ENCODE data around the gene RALGAPA2.

The RALGAPA2 gene

DNA sequence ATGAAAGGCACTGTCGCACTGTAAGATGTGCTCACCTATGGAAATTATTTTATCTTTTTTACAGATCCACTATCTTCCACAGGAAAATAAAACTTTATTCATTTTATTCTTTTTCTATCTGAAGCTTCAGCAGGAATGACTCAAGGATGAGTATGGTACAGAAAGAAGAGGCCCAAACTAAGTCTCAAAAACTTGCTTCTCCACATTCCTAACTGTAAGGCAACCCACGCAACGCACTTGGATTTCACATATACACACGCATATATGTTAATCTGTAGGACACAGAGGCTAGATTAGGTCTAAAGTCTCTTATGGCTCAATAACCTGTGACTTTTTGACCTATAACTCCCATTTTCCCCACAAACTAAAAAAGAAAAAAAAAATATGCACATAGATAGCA lies 81.9 kb downstream of the RALGAPA2 start:
- no peak for DNase-seq (ENCODE audit: low spot score)

DNA sequence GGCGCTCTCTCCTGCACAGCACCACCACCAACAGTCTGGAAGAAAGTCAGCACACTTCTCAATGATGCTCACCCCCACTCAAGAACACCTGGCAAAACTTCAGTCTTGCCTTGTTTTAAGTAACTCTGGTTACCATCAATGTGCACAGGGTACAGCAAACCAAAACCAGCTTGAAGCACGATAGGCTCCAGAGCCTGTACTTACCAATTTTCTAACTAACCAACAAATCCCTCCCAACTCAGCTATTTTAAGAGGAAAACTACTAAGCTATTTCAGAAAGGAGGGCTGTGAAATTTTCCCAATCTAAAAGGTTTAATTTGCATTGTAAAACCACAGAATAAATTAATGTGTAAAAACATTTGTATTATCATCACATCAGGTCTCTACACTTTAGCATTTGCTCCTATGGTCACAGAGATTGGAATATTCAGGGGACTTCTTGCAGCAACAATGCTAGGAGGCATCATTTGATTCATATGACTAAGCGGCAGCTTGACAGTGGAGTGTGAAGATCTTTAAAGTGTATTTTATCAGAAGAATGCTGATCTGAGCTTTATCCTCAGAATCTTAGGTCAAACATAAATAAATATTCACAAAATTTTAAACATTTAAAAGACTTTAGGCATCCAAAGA lies 82.8 kb downstream of the RALGAPA2 start:
- no peak for DNase-seq (ENCODE audit: low spot score)

DNA sequence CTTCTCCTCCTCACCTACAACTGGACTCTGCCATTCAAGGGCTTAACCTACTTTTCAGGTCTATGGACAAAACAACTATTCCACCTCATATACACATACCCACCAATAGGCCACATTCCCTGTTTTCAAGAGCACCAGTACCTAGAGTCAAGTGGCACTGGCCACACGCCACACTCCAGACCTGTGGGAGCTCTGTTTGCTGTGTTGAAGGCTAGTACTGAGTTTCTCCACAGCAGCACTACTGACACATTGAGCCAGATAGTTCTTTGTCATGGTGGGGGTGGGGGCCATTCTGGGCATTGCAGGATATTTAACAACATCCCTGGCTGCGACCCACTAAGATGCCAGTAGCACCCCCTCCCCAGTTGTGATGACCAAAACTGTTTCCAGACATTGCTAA lies 84.1 kb downstream of the RALGAPA2 start:
- DNase-seq (ENCODE audit: low spot score), result no peak

DNA sequence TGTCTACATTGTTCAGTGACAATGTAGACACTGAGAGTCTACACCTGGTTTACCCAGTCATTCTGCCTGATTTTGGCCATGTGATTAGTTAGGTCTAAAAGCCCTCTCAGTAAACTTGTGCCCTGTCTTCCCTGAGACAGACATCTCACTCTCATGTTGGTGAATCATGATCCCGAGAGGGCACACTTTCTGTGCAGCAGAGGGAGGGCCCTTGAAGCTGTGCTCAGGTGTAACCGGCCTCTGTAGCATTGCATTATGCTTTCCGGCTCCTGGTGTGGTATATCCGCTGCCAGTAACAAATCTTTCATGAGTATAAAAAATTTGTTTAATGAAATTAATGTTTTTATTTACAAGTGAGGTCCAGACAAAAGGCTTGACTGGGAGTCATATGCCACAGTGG lies 85.0 kb downstream of the RALGAPA2 start:
- DNase-seq (ENCODE audit: low spot score), result no peak

DNA sequence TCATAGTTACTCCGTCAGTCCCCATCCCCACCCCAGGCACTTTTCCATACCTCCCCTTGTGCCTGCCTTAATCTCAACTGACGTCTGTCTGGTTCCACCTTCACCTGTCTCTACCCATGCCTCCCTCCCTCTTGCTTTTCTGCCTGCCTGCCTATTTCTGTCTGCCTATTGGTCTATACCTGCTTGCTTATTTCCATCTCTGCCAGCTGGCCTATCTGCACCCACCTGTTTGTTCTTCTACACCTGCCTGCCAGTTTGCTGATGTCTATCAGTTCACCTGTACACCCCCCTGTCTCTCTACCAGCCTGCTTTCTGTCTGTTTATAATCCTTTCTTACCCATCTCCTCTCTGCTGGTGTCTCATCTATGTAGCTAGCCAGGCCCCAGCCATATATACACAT lies 87.5 kb downstream of the RALGAPA2 start:
- no peak for DNase-seq (ENCODE audit: low spot score)

DNA sequence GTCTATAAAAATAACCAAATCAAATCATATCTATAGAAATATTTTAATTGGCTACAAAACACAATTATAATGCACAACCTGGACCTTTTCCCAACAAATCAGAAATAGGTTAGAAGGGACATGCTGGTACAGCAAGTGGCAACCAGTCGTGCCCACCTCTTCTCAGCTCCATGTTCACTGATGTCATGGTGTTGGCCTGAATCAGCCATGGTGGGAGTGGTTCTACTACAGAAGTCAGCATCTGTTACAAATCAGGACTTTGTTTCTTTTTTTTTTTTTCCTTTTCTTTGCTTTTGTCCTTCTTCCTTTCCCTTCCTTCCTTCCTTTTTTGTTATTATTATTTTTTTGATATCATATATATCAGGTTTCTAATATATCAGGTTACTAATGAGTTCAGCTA lies 91.2 kb downstream of the RALGAPA2 start:
- DNase-seq (ENCODE audit: low spot score), result no peak

DNA sequence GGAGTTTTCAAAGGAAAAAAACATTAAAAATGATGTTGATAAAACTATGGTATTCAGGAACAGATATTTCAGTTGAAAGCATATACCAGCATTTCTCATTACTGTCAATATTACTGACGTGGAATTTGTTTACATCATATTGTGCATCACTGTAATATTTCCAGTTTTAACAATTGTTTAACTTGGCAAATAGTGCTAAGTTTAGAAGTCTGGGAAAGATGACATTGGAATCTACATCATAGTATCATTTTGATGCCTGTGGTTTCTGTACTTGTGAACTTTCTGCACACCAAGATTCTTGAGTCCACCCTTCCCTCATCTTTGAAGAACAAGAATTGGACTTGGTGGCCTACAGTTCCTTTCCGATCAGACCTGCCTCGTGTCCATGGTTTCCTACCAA lies 98.1 kb downstream of the RALGAPA2 start:
- no peak for DNase-seq (ENCODE audit: low spot score)

DNA sequence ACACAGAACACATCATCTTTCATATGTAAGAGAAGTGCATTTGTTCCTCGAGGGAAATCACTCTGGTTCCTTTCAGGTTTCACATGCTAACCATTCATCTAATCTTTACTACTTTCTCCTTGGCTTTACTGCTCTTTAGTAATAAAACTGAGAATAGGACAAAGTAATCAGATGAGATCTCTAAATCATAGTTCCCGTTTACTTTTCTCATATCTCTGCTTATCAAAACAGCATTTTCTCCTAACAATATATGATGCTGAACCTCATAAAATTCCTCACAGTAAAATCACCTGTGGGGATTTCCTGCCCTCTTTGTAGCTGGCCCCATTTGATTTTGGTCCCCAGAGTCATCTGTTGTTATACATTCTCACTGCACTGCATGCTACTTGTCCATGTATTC lies 100.2 kb downstream of the RALGAPA2 start:
- DNase-seq (ENCODE audit: low spot score), result no peak

DNA sequence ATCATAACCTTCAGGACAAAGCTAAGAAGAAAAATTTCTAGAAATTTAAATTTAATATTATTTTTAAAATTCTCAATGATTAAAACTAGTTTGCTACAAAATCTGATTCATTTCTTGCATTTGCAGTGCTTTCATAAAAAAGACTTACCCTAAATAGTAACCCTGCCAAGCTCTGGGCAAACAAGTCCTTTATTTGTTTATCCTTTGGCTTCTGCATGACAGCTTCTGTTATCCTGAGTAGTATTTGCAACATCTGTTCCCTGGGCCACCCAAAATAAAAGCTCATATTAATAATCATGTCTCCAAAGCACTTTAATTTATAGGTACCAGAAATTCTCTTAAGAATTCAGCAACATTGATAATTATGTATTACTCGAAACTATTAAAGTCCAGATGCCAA lies 101.3 kb downstream of the RALGAPA2 start:
- DNase-seq (ENCODE audit: low spot score), result no peak

DNA sequence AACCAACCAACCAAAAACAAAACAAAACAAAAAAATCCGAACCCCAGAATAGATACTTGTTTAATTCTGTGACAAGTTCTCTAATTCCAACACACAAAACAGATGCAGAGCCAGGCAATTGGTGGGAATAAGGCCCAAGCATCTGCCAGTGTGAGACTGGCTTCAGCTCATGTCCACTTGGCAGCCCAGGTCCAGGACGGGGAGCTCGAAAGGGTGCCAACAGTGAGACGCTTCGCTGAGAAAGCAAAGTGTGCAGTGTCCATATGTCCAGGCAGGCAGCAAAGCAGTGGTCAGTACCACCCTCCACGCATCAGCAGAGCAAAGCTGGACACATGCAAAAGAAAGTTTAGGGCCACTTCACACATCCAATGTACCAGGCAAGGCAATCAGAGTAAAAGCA lies 102.9 kb downstream of the RALGAPA2 start:
- DNase-seq (ENCODE audit: low spot score), result no peak

DNA sequence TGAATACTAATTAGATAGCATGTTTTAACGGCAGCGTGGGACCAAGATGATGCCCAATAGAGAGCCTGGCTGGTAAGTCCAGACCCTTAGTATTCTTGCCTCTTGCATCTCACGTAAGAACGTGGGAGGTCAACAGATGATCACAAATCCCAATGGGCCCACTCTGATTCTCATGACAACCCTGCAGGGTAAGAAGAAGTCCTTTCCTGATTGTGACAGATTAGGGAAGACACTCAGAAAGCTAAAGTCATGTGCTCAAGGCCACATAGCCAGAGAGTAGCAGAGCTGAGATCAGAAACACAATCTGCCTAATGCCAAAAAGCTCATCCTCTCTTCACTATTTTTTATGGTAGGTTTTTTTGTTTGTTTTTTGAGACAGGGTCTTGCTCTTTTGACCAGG lies 103.8 kb downstream of the RALGAPA2 start:
- DNase-seq (ENCODE audit: low spot score), result no peak

DNA sequence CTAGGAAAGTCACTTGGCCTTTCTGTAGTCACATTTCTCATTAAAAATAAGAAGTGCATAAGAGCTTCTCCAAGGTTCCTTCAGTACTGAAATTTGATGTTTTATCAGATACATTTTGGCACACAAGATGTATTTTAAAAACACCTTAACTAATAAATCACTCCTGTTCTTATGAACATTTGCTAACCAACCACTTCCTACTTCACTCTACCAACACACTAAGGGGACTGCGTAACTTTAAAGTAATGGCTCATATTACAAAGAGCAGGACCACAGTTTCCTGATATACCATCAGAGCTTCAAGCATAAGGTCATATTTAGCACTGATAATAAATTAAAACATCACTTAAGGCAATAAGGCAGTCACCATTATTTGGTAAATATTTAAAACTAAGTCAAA lies 104.4 kb downstream of the RALGAPA2 start:
- DNase-seq (ENCODE audit: low spot score), result no peak

DNA sequence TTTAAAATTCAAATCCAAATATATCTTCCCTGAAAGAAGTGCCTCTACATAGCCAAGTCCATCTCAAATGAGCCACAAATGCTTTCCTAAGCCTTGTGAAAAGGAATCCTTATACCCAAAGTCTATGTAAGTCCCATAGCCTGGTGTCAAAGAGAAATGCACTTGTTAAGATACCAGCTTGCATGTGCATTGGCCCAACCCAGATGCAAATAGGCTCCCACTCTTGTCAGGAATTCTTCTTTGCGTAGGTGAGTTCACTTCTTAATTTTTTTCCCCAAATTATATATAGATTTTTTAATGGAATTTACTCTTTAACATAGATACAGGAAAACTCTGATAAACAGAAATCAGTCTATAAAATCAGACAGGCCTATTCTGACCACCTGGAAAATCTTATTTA lies 105.6 kb downstream of the RALGAPA2 start:
- DNase-seq (ENCODE audit: low spot score), result no peak

DNA sequence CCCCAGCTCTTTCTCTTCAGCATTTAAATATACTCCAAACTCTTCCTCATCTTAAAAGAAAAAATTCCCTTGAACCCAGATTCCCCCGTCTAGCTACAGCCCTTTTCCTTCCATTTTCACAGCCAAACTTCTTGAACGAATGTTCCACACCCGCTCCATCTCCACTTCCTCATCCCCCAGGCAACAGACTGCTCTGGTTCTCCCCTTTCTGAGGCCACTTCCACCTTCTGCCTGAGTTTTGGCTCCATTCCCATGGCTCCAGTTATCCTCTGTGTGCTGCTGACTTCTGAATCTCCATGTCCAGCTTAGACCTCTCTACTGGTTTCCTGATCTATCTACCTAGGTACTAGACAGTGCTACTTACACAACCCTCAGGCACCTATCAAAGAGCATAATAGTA lies 106.4 kb downstream of the RALGAPA2 start:
- DNase-seq (ENCODE audit: low spot score), result no peak

DNA sequence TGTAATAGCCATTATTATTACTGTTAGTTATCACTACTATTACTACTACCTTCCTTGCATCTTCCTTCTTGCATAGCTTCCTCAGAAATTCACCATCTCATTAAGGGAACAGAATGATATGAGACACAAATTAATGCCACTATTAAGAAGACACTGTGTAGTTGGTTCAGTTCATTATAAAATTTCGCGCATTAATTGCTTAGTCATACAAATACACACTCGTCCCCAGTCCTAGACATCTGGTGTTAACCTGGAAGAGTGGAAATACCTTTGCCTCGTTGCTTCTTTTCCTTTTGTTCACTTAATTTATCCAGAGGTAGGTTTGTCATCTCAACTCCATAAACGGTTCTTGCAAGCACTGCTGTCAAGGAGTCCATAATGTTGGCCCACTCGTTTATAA lies 107.5 kb downstream of the RALGAPA2 start:
- no peak for DNase-seq (ENCODE audit: low spot score)

DNA sequence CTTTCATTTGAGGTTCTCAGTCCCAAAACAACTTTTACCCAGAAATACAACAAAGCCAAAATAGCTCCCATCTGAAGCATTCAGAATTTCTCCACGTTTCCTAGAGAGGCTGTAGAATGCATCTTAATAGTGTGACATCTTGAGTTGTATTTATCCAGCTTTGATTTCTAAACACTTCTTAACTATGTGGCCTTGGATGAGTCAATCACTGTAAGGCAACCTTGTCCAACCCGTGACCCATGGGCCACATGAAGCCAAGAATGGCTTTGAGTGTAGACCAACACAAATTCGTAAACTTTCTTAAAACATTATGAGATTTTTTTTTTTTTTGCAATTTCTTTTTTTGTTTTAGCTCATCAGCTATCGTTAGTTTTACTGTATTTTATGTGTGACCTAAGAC lies 108.1 kb downstream of the RALGAPA2 start:
- no peak for DNase-seq (ENCODE audit: low spot score)

DNA sequence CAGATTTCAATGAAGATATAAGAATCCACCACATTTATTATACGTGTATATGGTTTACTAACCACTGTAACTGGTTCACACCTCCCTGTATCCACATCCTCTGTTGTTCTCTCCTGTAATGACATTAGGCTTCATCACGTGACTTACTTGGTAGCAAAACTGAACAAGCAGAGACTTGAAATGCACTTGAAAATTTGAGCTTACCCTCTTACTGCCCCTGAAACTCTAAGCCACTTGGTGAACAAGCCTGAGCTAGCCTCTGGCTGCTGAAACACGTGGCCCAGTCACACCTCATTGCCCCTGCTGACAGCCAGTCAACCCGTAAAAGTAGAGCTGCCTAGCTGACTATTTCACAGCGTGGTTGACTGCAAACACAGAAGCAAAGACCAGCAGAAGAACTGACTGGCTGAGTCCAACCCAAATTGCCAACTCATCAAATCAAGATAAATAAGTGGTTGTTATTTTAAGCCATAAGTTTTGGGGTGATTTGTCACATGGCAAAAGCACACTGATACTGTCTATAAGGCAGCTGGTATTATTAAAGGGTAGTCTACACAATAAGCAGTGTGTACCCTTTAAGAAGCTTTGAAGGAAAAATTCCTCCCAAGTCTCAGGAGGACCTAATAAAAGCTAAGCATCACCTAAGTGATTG lies 109.0 kb downstream of the RALGAPA2 start:
- no peak for DNase-seq (ENCODE audit: low spot score)

DNA sequence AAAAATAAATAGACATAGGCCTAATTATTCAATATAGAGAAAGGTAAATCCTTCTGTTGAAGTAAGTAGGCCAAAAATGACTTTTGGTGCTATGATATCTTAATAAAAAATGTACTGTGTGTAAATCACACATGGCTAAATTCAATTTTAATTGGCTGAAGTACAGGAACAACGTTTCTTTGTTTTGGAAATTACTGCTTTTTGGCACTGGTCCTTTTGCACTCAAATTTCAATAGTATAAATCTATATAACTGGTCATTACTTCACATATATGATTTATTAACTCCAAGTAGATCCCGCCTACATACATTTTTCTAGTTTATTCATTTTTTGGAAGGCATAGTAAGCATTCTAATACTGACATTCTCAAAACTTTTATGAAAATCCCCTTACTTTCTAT lies 114.5 kb downstream of the RALGAPA2 start:
- DNase-seq (ENCODE audit: low spot score), result no peak

DNA sequence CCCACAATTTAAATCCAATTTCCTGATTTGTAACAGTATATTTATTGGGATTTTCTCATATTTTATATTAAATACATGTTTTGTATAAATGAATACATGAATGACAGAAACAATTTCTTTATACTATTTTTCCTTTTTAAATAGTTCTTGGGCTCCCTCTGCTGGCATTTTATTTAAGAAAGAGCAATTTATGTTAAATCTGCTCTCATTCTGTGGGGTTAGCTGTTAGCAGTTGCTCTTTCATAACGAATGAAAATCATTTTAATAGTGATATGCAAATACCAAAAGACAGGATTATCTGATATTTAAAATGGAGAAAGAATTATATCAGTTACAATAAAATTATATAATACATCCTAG lies 118.3 kb downstream of the RALGAPA2 start:
- peak; percentile 16 for DNase-seq (ENCODE audit: low spot score)

DNA sequence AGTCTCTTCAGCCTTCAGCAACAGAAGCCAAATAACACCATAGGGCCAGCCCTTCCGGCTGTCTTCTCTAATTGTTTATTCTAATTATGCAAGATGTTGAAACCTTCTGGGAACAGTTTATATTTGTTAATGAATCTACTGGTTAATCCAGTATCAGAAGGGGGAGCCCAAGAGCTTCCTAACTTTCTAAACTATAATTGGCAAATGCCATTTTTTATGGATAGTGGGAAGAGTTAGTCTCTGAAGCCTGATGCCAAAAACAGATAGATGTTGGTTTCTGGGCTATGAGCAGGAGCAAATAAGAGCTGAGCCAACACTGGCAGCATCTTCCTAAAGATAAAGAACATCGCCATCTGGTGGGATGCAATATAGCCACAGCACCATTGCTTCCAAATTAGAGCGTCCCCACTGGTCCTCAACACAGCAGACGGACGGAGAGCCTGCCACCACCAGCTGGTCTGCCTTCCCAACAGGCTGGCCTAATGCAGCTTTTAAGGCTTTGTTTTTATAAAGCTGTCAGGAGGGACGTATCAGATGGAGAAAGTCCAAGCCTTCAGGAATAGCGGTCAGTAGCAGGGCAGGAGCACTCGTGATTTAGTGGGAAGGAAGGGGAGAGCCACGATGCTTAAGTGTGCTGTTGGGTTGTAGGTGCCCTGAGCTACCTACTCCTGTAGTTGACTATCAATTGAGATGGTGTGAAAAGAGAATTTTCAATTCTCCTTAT lies 118.8 kb downstream of the RALGAPA2 start:
- DNase-seq (ENCODE audit: low spot score), result peak; percentile 5

DNA sequence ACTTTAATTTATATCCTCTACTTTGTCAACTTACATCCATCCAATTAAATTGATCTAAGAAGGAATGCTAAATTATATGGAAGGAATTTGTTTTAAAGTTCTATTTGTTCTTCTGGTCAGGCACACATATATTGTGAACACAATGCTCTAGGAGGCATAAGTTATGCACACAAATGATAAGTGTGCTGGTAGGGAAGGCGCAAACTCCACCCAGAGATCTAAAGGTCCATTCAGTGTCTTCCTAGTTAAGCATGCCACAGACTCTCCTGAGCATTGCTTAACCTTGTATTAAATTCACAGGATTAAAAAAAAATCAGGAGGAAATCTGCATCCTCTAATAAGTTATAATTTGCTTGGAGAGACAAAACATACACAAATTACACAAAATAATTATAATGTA lies 127.3 kb downstream of the RALGAPA2 start:
- no peak for DNase-seq (ENCODE audit: low spot score)

DNA sequence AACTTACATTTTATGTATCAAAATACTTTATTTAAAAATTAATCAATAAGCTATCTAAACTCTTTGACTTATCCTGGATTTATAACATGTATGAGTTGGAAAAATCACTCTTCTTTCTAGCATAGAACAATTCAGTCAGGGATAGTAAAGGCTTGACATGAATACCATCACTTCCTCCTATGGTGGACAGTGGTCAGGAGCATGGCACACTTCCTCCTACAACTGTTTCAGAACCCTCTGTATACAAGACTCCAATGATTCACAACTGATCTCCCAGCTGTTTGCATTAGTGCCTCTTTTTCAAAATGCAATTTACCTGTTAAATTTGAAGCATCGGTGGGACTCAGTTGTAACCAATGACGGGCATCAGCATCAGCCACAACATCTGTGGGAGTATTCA lies 129.7 kb downstream of the RALGAPA2 start:
- no peak for DNase-seq (ENCODE audit: low spot score)

DNA sequence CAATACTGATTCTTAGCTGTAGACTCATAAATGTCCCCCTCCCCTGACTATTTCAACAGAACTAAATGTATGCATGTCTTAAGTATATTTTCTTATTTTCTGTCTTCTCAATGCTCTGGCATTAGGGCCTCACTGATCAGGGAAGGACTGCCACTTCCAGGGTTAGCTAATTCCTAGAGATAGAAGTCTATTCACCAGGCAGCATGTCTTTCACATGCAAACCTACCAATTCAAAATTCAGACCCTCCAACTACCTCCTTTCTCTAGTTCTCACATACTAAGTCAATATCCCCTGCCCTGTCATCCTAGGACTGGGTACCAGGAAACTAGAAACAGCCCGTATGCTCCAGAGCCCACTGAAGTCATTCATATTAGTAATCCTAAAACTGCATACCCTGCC lies 132.3 kb downstream of the RALGAPA2 start:
- DNase-seq (ENCODE audit: low spot score), result no peak

DNA sequence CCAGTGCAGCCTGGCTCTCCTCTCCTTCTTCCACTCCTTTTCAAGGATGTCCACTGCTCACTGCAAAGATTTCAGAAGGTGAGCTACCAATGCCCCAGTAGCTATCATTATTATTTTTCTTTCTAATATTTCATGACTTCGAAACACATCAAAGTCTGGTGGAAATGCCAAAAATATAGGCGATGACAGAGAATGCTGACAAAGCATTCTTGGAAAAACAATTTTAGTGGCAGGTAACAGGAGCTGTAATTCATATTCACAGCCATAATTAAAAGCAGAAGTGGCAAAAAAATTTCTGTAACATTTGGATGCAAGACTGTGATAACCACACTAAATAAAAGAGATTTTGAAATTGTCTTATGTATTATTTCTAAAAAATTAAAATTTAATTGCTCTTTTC lies 133.6 kb downstream of the RALGAPA2 start:
- no peak for DNase-seq (ENCODE audit: low spot score)
